SK-N-SH (cell line): Measurements from ENCODE around the gene FNDC1.

Source experiments
- REST ChIP-seq: IDR thresholded peaks from 2 replicates; pipeline ENCODE4 v1.6.1; 2012; ENCODE audit warnings: mild to moderate bottlenecking, low read depth, low read length, moderate library complexity
- TCF12 ChIP-seq: IDR thresholded peaks from 2 replicates; pipeline ENCODE4 v1.4.0; 2012

- no peak for TF ChIP-seq TCF12
- no peak for TF ChIP-seq REST
Observed at GRCh38 chr6:159125014-159125609, 44.1 kb upstream of the FNDC1 start.
